NT2/D1 (cell line): ENCODE results near the gene WDR47.

Experiments
- DNase-seq: peaks from one replicate; pipeline ENCODE4 v3.0.0-alpha.2; 2011; ENCODE audit warnings: low read depth, low spot score
- H3K27me3 ChIP-seq: 2 replicates; pipeline ENCODE4 v1.6.0; 2011; ENCODE audit warnings: mild to moderate bottlenecking; ENCODE audit not compliant: insufficient read length, insufficient read depth
- H3K36me3 ChIP-seq: 2 replicates; pipeline ENCODE4 v1.6.1; 2011; ENCODE audit warnings: mild to moderate bottlenecking, low read length, mixed read lengths; ENCODE audit not compliant: insufficient read depth, insufficient read length
- H3K4me1 ChIP-seq: 2 replicates; pipeline ENCODE4 v1.5.1; 2011; ENCODE audit not compliant: insufficient read depth, insufficient read length
- H3K4me3 ChIP-seq: 2 replicates; pipeline ENCODE4 v1.5.1; 2011; ENCODE audit warnings: low read depth; ENCODE audit not compliant: insufficient read length
- H3K9ac ChIP-seq: 2 replicates; pipeline ENCODE4 v1.6.0; 2011; ENCODE audit warnings: low read depth; ENCODE audit not compliant: insufficient read length
- H3K9me3 ChIP-seq: 2 replicates; pipeline ENCODE4 v1.5.1; 2011; ENCODE audit warnings: mild to moderate bottlenecking, low read length; ENCODE audit not compliant: insufficient read depth
- SUZ12 ChIP-seq: IDR thresholded peaks from 2 replicates; pipeline ENCODE4 v1.6.1; 2011; ENCODE audit not compliant: insufficient read length, insufficient read depth; ENCODE audit errors: extremely low read depth
- YY1 ChIP-seq: IDR thresholded peaks from 2 replicates; pipeline ENCODE4 v1.6.1; 2011; ENCODE audit not compliant: insufficient read length, insufficient read depth
- ZNF274 ChIP-seq: IDR thresholded peaks from 2 replicates; pipeline ENCODE4 v1.6.1; 2011; ENCODE audit warnings: mild to moderate bottlenecking, low read depth, low read length

The WDR47 gene

DNA sequence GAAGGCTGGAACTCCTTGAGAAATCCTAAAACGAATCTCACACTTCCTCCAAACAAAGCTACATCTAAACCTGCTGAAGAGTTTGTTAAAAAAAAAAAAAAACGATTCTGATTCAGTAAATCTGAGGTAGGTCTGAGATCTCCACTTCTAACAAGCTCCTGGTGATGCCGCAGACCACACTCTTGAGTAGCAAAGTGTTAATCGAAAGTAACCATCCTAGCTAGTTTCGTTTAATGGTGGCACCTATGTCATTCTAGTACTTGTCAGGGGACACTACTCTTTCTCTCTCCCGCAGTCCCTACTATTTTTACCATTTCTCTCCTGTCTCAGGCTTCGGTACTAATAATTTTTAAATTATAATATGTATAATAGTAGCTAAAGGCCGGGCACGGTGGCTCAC lies 80.7 kb downstream of the WDR47 start:
- no peak overlapping the region for H3K9ac ChIP-seq
- DNase-seq = no peak
- no peak overlapping the region for H3K4me3 ChIP-seq
- peaks cover 18% of the 10 kb centered on the region for H3K36me3 ChIP-seq
- peaks cover 5% of the 10 kb centered on the region for H3K4me1 ChIP-seq
- TF ChIP-seq YY1 = no peak
- no peak for TF ChIP-seq ZNF274
- TF ChIP-seq SUZ12 = no peak
- H3K9me3 ChIP-seq = no peaks in the 10 kb centered on the region
- H3K27me3 ChIP-seq = peaks cover 6% of the 10 kb centered on the region

DNA sequence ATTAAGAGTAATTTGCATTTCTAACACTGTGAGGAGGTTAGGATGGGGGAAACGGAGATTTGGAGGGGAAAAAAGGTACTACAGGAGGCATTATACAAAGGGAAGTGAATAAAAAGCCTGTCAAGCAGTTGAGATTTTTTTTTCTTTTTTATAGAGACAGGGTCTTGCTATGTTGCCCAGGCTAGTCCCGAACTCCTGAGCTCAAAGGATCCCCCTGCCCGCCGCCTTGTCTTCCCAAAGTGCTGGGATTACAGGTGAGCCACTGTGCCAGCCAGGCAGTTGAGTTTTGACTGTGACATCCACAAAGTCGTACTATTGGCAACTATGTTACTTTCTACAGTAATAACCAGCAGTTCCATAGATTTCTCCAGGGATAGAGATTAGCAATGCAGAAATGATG lies 81.2 kb downstream of the WDR47 start:
- H3K9me3 ChIP-seq = no peaks in the 10 kb centered on the region
- H3K36me3 ChIP-seq = peaks cover 22% of the 10 kb centered on the region
- H3K27me3 ChIP-seq = peaks cover 6% of the 10 kb centered on the region
- no peak overlapping the region for H3K4me3 ChIP-seq
- no peak for DNase-seq
- TF ChIP-seq YY1 (no peak), SUZ12 (no peak), ZNF274 (no peak)
- H3K9ac ChIP-seq = no peak overlapping the region
- H3K4me1 ChIP-seq = peaks cover 5% of the 10 kb centered on the region

DNA sequence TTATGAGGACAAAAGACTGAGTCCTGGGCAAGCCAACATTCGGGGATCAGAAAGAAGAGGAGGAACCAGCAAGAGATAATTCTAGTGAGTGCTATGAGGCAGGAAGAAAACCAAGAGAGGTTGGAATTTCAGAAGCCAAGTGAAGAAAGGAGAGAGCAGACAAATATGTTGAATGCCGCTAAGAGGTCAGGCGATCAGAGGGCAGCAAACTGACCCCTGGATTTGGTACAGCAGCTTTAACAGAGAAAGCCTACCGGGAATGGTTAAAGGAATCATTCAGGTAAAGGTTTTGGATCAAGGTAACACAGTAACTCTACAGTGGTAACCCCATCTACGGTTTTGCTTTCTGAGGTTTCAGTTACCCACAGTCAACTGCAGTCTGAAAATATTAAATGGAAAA lies 84.0 kb downstream of the WDR47 start:
- H3K4me3 ChIP-seq = no peak overlapping the region
- no peaks in the 10 kb centered on the region for H3K27me3 ChIP-seq
- H3K36me3 ChIP-seq = peaks cover 40% of the 10 kb centered on the region
- no peaks in the 10 kb centered on the region for H3K9me3 ChIP-seq
- no peak for DNase-seq
- no peak for TF ChIP-seq YY1
- TF ChIP-seq ZNF274 = no peak
- no peak for TF ChIP-seq SUZ12
- no peak overlapping the region for H3K9ac ChIP-seq
- peaks cover 5% of the 10 kb centered on the region for H3K4me1 ChIP-seq

DNA sequence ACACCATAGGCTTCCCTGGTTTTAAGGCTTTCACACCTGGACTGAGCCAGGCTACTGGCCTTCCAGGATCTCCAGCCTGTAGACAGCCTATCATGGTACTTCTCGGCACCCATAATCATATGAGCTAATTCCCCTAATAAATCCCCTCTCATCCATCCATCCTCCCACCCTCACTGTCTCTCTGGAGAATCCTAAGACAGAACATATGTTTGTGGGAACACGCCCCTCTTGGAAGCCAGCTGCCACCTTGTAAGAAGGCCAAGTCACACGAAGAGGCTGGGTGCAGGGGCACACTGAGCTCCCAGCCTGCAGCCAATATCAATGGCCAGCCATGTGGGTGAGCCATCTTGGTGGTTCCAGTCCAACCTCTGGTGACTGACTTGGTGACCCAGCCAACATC lies 86.0 kb downstream of the WDR47 start:
- peaks cover 38% of the 10 kb centered on the region for H3K36me3 ChIP-seq
- no peak for DNase-seq
- H3K4me1 ChIP-seq = peaks cover 5% of the 10 kb centered on the region
- no peaks in the 10 kb centered on the region for H3K9me3 ChIP-seq
- no peaks in the 10 kb centered on the region for H3K27me3 ChIP-seq
- TF ChIP-seq YY1 = no peak
- TF ChIP-seq SUZ12 = no peak
- TF ChIP-seq ZNF274 = no peak
- H3K4me3 ChIP-seq = no peak overlapping the region
- no peak overlapping the region for H3K9ac ChIP-seq

DNA sequence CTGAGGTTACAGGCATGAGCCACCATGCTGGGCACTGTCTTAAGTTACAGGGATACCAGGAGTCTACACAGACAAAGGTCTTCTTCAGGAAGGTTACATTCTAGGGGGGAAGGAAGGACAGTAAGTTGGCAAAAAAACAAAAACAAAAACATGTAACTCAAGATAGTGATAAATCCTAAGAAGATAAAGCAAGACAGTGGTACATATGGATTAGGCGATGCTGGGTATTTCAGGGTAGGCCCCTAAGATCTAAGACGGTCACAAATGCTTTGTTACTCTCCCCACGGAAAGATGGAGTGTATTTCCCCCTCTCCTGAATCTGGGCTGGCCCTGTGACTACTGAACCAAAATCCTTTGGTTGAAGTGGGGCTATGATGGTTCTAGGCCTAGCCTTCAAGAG lies 86.8 kb downstream of the WDR47 start:
- Histone ChIP-seq H3K9me3 (no peaks in the 10 kb centered on the region), H3K36me3 (peaks cover 35% of the 10 kb centered on the region), H3K27me3 (no peaks in the 10 kb centered on the region), H3K4me3 (no peak overlapping the region), H3K9ac (no peak overlapping the region), H3K4me1 (peaks cover 5% of the 10 kb centered on the region)
- no peak for DNase-seq
- TF ChIP-seq YY1 (no peak), ZNF274 (no peak), SUZ12 (no peak)

DNA sequence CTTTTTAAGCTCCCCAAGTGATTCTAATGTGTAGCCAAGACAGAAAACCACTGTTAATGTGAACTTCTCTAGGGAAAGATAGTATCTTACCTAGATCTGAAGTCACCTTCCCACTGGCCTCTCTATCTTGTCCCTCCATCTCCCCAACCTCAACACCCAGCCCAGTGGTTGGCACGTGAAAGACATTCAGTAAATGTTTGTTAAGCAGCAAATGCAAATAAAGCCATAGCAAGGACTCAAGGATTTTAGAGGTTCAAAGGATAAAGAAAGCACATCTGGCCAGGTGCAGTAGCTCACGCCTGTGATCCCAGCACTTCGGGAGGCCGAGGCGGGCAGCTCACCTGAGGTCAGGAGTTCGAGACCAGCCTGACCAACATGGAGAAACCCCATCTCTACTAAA lies 88.5 kb downstream of the WDR47 start:
- peaks cover 30% of the 10 kb centered on the region for H3K36me3 ChIP-seq
- H3K27me3 ChIP-seq = no peaks in the 10 kb centered on the region
- H3K4me1 ChIP-seq = peaks cover 10% of the 10 kb centered on the region
- no peak overlapping the region for H3K9ac ChIP-seq
- H3K4me3 ChIP-seq = no peak overlapping the region
- no peaks in the 10 kb centered on the region for H3K9me3 ChIP-seq
- DNase-seq = no peak
- TF ChIP-seq ZNF274 (no peak), YY1 (no peak), SUZ12 (no peak)

DNA sequence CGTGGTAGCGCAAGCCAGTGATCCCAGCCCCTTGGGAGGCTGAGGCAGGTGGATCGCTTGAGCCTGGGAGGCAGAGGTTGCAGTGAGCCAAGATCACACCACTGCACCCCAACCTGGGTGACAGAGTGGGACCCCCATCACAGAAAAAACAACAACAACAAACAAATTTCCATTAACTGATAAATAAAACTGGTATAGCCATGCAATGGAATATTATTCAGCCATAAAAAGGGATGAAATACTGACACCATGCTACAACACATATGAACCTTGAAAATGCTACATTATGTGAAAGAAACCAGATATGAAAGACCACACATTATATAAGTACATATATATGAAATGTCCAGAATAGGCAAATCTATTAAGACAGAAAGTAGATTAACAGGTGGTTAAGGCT lies 90.7 kb downstream of the WDR47 start:
- no peak overlapping the region for H3K9ac ChIP-seq
- peaks cover 38% of the 10 kb centered on the region for H3K36me3 ChIP-seq
- H3K9me3 ChIP-seq = no peaks in the 10 kb centered on the region
- H3K4me3 ChIP-seq = no peak overlapping the region
- no peak for TF ChIP-seq YY1
- no peak for TF ChIP-seq SUZ12
- no peak for TF ChIP-seq ZNF274
- no peaks in the 10 kb centered on the region for H3K27me3 ChIP-seq
- H3K4me1 ChIP-seq = peaks cover 5% of the 10 kb centered on the region
- no peak for DNase-seq

DNA sequence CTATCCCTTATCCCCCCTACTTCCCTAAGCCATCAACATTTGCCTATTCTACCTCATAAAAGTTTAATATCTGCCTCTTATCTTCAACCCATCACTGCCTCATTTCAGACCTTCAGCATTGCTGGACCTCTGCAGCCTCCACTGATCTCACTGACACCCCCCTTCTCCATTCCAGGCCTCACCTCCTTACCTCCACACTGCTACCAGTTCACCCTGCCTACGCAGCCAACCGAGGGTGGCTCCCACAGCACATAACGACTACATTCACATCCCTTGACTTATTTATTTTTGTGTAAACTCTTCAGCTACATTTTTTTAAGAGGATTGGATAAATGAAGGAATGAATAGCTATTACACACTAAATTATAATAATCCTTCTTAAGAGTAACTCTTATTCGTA lies 92.9 kb downstream of the WDR47 start:
- Histone ChIP-seq H3K4me3 (no peak overlapping the region), H3K9ac (no peak overlapping the region), H3K36me3 (peaks cover 28% of the 10 kb centered on the region), H3K27me3 (no peaks in the 10 kb centered on the region), H3K4me1 (peaks cover 5% of the 10 kb centered on the region), H3K9me3 (no peaks in the 10 kb centered on the region)
- TF ChIP-seq ZNF274 = no peak
- TF ChIP-seq YY1 = no peak
- no peak for TF ChIP-seq SUZ12
- no peak for DNase-seq
